ENCODE results near the gene PLAC1.

Gene PLAC1, protein sequence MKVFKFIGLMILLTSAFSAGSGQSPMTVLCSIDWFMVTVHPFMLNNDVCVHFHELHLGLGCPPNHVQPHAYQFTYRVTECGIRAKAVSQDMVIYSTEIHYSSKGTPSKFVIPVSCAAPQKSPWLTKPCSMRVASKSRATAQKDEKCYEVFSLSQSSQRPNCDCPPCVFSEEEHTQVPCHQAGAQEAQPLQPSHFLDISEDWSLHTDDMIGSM

DNA sequence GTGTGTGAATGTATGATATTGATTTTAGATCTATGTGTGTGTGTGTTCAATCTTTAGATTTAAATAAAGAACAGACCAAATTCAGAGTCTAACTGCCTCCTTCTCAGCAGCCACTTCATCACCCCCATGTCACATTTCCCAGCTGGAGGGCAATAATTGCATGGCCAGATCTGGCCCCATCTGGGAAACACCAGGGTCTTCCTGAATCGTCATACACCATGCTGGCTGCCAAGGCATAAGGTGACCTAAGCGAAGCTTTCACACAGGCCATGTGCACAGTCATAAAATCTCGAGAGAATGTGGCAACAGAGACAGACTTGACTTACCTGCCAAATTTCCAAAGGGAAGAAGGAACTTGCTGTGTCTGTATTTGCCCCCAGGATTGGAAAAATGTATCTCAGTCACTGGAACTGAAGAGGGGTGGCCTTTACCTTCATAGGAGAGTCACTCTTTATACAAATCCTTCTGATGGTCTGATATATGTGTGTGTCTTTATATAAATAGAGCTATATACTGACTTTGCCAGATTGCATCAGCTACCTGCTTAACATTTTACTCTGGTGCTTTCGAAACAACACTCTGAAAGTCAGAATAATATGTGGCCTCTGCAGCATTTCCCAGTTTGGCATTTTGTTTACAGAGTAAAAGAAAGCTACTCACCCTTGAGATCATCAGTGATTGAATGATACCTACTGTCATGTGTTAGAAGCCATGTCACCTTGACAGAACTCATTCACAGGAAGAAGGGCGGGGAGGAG lies at the start of gene PLAC1:
Gene PLAC1 (minus strand): TSS at position 470 of the 758 bp plus-strand sequence. CDS start 91,789 bp downstream, outside the sequence.
- intact Hi-C loops (cut with micrococcal nuclease) = no loop called here
- no peak within 1 kb of the TSS for H3K27ac Mint-ChIP-seq
- H3K4me1 Mint-ChIP-seq (ENCODE audit: low read depth) = peaks cover 21% of the 10 kb centered on the region
- no peak within 1 kb of the TSS for H3K4me3 Mint-ChIP-seq
- no peaks in the 10 kb centered on the region for H3K36me3 Mint-ChIP-seq (ENCODE audit: low read depth)
- peaks cover 1% of the 10 kb centered on the region for H3K27me3 Mint-ChIP-seq
- no peaks in the 10 kb centered on the region for H3K9me3 Mint-ChIP-seq

DNA sequence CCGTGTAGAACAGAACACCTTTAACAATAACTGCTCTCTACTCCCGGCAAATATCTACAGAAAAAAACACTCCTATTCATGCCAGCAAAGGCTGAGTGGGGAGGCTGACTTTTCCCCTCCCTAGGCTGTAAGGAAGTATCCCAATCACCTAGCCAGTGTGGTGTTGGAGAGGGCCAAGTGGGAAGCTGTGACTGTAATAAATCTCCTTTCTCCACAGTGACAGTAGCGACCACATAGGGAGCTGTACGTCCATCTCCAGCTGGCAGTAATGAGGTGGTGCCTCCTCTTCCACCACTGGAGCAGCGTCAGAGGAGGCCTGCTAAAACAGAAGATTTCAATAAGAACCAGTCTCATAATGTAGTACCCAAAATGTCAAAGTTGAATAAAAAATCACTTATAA lies 47.9 kb upstream of the PLAC1 start:
- H3K27me3 Mint-ChIP-seq = no peaks in the 10 kb centered on the region
- H3K4me3 Mint-ChIP-seq = no peak overlapping the region
- intact Hi-C loops (cut with micrococcal nuclease) = no loop called here
- no peaks in the 10 kb centered on the region for H3K4me1 Mint-ChIP-seq (ENCODE audit: low read depth)
- no peaks in the 10 kb centered on the region for H3K9me3 Mint-ChIP-seq
- H3K27ac Mint-ChIP-seq = no peak overlapping the region
- no peaks in the 10 kb centered on the region for H3K36me3 Mint-ChIP-seq (ENCODE audit: low read depth)

DNA sequence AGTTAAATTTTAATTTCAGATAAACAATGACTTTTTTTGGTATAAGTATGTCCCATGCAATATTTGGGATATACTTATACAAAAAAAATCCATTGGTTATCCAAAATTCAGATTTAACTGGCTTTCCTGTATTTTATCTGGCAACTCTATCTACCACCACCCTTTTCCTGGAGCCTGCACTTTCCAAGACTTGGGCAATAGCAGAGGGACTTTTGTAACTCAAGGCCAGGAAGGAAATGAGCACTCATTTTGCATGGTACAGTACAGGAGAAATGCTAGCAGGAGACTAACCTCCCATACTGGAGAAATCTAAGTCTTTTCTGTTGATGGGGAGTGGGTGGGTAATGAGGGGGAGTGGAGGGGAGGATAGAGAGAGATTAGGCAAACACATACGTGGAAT lies 37.7 kb upstream of the PLAC1 start:
- Mint-ChIP-seq H3K27ac (no peak overlapping the region), H3K27me3 (no peaks in the 10 kb centered on the region), H3K4me1 (ENCODE audit: low read depth) (peaks cover 22% of the 10 kb centered on the region), H3K4me3 (no peak overlapping the region), H3K9me3 (no peaks in the 10 kb centered on the region), H3K36me3 (ENCODE audit: low read depth) (no peaks in the 10 kb centered on the region)
- intact Hi-C loops (cut with micrococcal nuclease) = no loop called here

DNA sequence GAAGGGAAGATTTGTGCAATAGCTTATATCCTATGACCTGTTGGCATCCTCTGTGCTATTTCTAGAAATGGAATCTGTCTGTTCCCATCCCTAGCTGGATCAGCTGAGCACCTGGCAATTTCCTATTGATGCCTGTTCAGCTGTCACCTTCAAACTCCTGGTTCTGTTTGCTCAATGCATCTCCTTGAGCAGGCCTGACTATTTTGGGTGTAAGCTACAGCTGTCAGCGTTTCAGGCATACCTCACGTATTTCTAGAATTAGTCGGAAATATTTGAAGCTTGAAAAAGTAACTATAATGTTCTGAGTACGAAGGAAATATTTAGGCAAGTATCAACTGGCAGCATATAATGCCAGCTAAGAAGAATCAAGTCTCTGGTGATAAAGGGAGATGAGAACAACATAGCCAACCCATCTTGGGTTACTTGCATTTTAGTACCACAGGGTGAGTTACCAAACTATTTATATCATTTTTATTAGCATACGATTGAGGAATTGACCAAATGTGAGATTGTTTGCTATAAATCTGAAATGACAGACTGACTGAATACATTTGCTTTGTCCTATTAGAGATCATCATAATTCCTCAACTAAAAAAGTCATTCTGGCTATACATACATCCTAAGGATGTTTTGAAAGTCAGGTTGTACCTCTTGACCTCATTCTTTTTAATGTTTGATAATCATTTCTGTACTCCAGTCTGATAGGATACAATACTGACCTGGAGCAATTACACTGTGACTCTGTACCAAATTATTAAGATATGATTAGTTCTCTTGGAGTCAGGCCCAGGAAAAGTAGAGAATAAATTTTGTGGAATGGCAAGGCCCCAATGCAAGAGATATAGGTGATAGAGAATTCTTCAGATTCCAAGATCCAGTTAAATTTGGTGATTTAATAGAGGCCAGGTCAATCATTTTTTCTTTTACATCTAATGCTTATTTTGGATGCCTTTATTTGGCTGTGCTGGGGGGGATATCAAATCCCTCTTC lies 36.4 kb upstream of the PLAC1 start:
- no peaks in the 10 kb centered on the region for H3K36me3 Mint-ChIP-seq (ENCODE audit: low read depth)
- H3K4me3 Mint-ChIP-seq = no peak overlapping the region
- H3K4me1 Mint-ChIP-seq (ENCODE audit: low read depth) = peaks cover 22% of the 10 kb centered on the region
- no peaks in the 10 kb centered on the region for H3K9me3 Mint-ChIP-seq
- intact Hi-C loops (cut with micrococcal nuclease) = no loop called here
- H3K27ac Mint-ChIP-seq = no peak overlapping the region
- H3K27me3 Mint-ChIP-seq = no peaks in the 10 kb centered on the region

DNA sequence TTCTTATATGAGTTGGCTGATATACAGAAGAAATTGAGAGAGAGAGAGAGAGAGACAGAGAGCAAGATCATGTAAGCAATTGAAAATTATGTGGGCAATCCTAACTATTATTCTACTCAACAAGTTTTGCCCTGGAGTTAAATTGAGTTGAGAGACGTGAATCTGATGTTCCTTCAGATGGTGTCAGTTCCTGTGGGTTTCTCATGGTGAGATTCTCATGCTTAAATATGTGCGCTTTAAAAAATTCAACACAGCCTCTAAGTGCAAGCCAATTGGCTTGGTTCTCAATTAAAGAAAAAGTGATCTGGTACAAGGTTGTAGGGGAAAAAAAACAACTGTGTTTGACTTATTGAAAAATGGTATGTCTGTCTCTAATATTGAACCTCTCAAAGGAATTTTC lies 35.4 kb upstream of the PLAC1 start:
- no peak overlapping the region for H3K27ac Mint-ChIP-seq
- intact Hi-C loops (cut with micrococcal nuclease) = no loop called here
- H3K36me3 Mint-ChIP-seq (ENCODE audit: low read depth) = no peaks in the 10 kb centered on the region
- H3K27me3 Mint-ChIP-seq = no peaks in the 10 kb centered on the region
- no peaks in the 10 kb centered on the region for H3K9me3 Mint-ChIP-seq
- no peak overlapping the region for H3K4me3 Mint-ChIP-seq
- peaks cover 22% of the 10 kb centered on the region for H3K4me1 Mint-ChIP-seq (ENCODE audit: low read depth)

DNA sequence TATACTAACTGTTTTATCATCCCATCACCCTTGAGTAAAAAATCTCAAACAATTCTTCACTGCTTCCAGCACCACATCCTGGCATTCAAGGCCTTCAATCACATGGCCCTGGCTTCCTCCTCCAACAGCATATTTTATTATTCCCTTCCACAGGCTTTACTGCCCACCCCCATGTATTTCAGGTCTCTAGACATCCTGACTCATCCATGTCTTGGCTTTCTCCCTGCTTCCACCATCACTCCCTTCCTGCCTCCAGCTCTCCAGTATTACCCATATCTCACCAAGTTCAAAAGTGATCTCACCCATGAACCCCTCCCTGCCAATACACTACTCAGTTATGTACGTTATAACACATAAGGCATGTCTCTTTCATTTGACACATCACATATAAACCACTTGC lies 34.7 kb upstream of the PLAC1 start:
- Mint-ChIP-seq H3K4me1 (ENCODE audit: low read depth) (peaks cover 22% of the 10 kb centered on the region), H3K36me3 (ENCODE audit: low read depth) (no peaks in the 10 kb centered on the region), H3K27ac (no peak overlapping the region), H3K9me3 (no peaks in the 10 kb centered on the region), H3K27me3 (no peaks in the 10 kb centered on the region), H3K4me3 (no peak overlapping the region)
- intact Hi-C loops (cut with micrococcal nuclease) = no loop called here

DNA sequence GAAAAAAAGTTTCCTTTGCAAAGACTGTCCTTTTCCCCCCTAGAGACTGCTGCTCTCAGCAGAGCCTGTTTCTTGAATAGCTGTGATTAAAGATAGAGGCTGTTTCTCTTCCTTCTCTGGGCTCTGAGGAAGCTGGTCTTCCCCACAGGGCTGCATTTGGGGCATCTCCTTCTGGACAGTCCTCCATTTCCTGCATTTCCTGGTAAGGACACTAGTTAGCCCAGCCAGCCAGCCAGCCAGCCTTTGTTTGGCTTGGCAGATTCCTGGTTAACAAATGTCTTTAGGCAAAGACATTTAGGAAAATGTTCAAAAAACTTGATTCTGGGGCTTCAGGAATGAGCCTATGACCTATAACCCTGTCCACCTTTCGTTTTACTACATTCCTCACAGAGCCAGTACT lies 34.0 kb upstream of the PLAC1 start:
- no peak overlapping the region for H3K4me3 Mint-ChIP-seq
- intact Hi-C loops (cut with micrococcal nuclease) = no loop called here

DNA sequence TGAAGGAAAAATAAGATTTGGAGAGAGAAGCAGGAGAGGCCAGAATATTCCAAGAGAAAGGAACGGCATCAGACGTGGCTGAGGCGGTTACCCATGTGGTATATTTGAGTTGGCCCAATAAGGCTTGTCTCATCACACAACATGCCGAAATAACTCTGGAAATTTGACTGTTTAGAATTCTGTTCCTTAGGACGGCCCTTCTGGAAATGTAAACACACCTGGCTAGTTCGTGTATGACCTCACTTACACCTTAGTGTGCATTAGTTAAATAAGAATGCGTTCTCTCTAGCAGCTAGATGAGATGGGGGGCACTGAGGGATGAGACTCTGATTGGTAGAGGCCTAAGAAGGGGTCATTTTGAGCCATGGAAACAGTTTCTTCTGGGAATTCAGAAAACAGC lies 33.2 kb upstream of the PLAC1 start:
- no peaks in the 10 kb centered on the region for H3K36me3 Mint-ChIP-seq (ENCODE audit: low read depth)
- H3K4me3 Mint-ChIP-seq = no peak overlapping the region
- H3K9me3 Mint-ChIP-seq = no peaks in the 10 kb centered on the region
- H3K27me3 Mint-ChIP-seq = no peaks in the 10 kb centered on the region
- peaks cover 22% of the 10 kb centered on the region for H3K4me1 Mint-ChIP-seq (ENCODE audit: low read depth)
- intact Hi-C loops (cut with micrococcal nuclease) = no loop called here
- no peak overlapping the region for H3K27ac Mint-ChIP-seq

More for the DNA sequence above, 34.0 kb upstream of the PLAC1 start:
- Mint-ChIP-seq H3K36me3 (ENCODE audit: low read depth) (no peaks in the 10 kb centered on the region), H3K27me3 (no peaks in the 10 kb centered on the region), H3K4me1 (ENCODE audit: low read depth) (peaks cover 22% of the 10 kb centered on the region), H3K27ac (no peak overlapping the region), H3K9me3 (no peaks in the 10 kb centered on the region)

DNA sequence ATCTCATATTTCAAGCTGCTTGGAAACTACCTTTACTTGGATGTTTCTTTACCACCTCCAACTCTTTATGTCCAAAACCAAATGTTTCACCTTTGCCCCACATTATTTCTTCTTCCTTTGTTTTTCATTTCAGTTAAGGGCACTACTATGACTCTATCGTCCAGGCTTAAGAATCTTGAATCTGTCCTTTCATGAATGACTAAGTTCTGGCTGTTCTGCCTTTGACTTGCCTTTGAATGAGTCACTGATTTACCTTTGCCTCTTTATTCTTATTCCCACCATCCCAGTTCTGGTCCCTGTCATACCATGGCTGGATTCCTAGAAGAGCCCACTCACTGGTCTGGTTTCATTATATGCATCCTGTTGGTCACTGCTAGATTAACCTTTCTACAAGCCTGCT lies 30.6 kb upstream of the PLAC1 start:
- H3K4me3 Mint-ChIP-seq = no peak overlapping the region
- no peaks in the 10 kb centered on the region for H3K27me3 Mint-ChIP-seq
- H3K4me1 Mint-ChIP-seq (ENCODE audit: low read depth) = peaks cover 22% of the 10 kb centered on the region
- intact Hi-C loops (cut with micrococcal nuclease) = no loop called here
- no peaks in the 10 kb centered on the region for H3K36me3 Mint-ChIP-seq (ENCODE audit: low read depth)
- no peaks in the 10 kb centered on the region for H3K9me3 Mint-ChIP-seq
- H3K27ac Mint-ChIP-seq = no peak overlapping the region

DNA sequence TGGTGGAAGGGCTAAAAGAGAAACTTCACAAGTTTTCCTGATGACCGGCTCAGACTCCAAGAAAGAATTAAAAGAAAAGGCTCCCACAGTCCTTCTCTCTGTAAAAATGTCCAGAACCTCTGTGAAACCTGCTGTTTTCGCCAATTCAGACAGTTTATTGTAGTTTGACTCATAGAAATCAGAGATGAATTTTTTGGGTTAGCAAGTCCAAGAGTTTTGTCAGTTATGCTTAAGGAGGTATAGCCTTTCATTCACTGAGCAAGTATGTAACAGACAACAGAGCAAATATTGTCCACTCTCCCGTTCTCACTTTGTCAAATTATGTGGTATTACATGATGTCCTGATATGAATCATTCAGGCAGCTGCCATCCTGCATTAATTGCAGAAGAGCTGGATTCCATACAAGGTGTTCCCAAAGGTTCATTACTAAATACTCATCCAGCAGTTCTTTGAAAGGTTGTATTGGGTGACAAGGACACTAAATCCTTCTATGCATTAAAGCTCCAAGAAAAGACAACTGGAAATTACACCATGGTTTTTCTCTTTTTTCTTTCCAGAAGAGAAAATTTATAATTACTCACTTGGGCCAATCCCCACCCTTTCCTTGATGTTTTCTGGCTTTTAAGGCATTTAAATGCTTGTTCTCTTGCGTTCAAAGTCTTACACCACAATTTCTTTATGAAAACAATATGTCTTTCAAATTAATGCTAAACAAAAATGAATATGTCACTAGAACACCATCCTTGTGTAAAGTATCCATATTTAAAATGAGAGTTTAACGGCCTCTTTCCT lies 30.0 kb upstream of the PLAC1 start:
- Mint-ChIP-seq H3K36me3 (ENCODE audit: low read depth) (no peaks in the 10 kb centered on the region), H3K9me3 (no peaks in the 10 kb centered on the region), H3K4me3 (no peak overlapping the region), H3K4me1 (ENCODE audit: low read depth) (peaks cover 22% of the 10 kb centered on the region), H3K27ac (no peak overlapping the region), H3K27me3 (no peaks in the 10 kb centered on the region)
- intact Hi-C loops (cut with micrococcal nuclease) = no loop called here

DNA sequence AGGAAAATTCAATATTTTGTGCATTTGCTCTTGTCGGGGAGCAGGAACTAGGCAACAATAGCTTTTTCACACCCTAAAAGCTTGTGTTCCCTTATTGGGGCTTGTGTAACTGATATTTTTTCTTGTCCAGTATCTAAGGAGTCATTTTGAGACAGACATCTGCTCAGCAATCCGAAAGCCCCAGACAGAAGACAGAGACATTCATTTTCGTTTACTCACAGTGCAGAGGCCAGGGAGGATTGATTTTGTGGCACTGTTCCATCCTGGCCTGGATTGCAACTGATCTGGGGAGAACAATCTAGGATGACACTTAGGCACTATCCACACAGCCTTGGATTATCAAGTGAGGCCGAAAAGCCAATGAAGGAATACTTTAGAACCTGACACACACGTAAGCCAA lies 27.4 kb upstream of the PLAC1 start:
- no peaks in the 10 kb centered on the region for H3K27me3 Mint-ChIP-seq
- no peaks in the 10 kb centered on the region for H3K36me3 Mint-ChIP-seq (ENCODE audit: low read depth)
- no peak overlapping the region for H3K27ac Mint-ChIP-seq
- H3K4me1 Mint-ChIP-seq (ENCODE audit: low read depth) = no peaks in the 10 kb centered on the region
- intact Hi-C loops (cut with micrococcal nuclease) = no loop called here
- no peak overlapping the region for H3K4me3 Mint-ChIP-seq
- H3K9me3 Mint-ChIP-seq = no peaks in the 10 kb centered on the region

DNA sequence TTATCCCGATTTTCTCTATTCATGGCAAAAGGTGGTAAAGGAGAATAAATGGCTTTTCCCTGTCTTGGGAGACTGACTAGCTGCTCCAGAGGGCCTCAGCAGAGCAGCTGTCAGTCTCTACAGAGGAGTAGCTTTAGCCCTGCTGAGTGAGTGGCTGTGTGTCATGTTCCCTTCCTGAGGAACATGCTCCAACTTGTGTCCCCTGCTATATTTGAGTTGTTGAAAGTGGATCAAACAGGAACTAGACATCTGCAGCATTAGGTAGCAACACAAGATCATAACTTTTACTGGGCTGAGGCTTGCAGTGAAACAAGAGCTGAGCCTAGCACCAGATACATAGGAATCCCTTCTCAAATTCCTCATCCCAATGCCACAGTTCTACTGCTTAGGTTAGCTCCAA lies 26.7 kb upstream of the PLAC1 start:
- H3K27ac Mint-ChIP-seq = no peak overlapping the region
- H3K27me3 Mint-ChIP-seq = no peaks in the 10 kb centered on the region
- H3K9me3 Mint-ChIP-seq = no peaks in the 10 kb centered on the region
- no peak overlapping the region for H3K4me3 Mint-ChIP-seq
- no peaks in the 10 kb centered on the region for H3K36me3 Mint-ChIP-seq (ENCODE audit: low read depth)
- intact Hi-C loops (cut with micrococcal nuclease) = no loop called here
- H3K4me1 Mint-ChIP-seq (ENCODE audit: low read depth) = no peaks in the 10 kb centered on the region

DNA sequence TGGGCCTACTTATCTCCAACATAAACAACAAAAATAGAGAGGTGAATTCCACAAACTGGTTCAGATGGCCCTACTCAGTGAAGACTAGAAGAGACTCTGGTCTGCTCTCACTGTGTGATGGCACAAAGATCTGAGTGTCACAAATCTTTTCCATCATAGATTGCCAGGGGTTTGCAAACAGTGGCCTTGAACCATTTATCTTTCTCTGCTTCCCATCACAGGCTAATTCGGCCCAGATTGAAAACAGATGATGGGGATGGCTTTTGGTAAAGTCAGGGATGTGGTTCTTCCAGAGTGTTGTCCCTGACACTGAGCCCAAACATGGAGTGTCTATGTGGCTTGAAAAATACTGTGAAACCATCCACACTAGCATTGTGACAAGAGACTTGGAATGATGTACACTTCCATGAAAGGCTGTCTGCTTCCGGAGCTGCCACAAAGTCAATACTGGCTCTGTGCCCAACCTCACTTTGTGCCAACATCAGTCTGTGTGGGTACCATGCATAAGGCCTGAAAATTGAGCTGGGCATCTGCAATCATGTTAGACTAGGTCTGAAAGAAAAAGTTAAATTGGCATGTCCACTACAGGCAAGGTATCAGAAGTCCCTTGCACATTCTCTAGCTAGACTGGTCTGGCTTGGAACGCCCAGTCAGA lies 25.2 kb upstream of the PLAC1 start:
- no peaks in the 10 kb centered on the region for H3K36me3 Mint-ChIP-seq (ENCODE audit: low read depth)
- peaks cover 6% of the 10 kb centered on the region for H3K4me1 Mint-ChIP-seq (ENCODE audit: low read depth)

More for the DNA sequence above, 25.2 kb upstream of the PLAC1 start:
- Mint-ChIP-seq H3K27ac (no peak overlapping the region), H3K4me3 (no peak overlapping the region), H3K27me3 (no peaks in the 10 kb centered on the region), H3K9me3 (no peaks in the 10 kb centered on the region)
- intact Hi-C loops (cut with micrococcal nuclease) = no loop called here

All from dendritic cell treated with granulocyte-macrophage colony-stimulating factor and Interleukin-4, amounts not matched to agents 40 ng/mL and 50 ng/mL, for 4 days (primary cell).